BLaER1 (cell line): Measurements from ENCODE around the gene PARP14.
"Not testable (repeated sequence)": the region's sequence is repeated elsewhere in the genome, so short reads cannot be mapped to it uniquely, and the experiment has no call there.

Experiments used
- H3K27ac ChIP-seq: shearing (Covaris generic); formaldehyde crosslinking; 2 replicates; pipeline ENCODE4 v1.8.1; 2022
- H3K27me3 ChIP-seq: shearing (Covaris generic); formaldehyde crosslinking; 2 replicates; pipeline ENCODE4 v1.8.1; 2022
- H3K36me3 ChIP-seq: shearing (Covaris generic); formaldehyde crosslinking; 2 replicates; pipeline ENCODE4 v1.8.1; 2022
- H3K4me1 ChIP-seq: shearing (Covaris generic); formaldehyde crosslinking; 2 replicates; pipeline ENCODE4 v1.8.1; 2022
- H3K4me2 ChIP-seq: shearing (Covaris generic); formaldehyde crosslinking; 2 replicates; pipeline ENCODE4 v1.8.1; 2022
- H3K4me3 ChIP-seq: shearing (Covaris generic); formaldehyde crosslinking; 2 replicates; pipeline ENCODE4 v1.8.1; 2022
- H3K9ac ChIP-seq: shearing (Covaris generic); formaldehyde crosslinking; 2 replicates; pipeline ENCODE4 v1.8.1; 2022
- H3K9me3 ChIP-seq: shearing (Covaris generic); formaldehyde crosslinking; 2 replicates; pipeline ENCODE4 v1.8.1; 2022
- H4K20me1 ChIP-seq: shearing (Covaris generic); formaldehyde crosslinking; 2 replicates; pipeline ENCODE4 v1.8.1; 2022
- Cebpa-rat ChIP-seq: shearing (Covaris generic); IDR thresholded peaks from 2 replicates; pipeline ENCODE4 v1.8.1; 2022

The PARP14 gene

DNA sequence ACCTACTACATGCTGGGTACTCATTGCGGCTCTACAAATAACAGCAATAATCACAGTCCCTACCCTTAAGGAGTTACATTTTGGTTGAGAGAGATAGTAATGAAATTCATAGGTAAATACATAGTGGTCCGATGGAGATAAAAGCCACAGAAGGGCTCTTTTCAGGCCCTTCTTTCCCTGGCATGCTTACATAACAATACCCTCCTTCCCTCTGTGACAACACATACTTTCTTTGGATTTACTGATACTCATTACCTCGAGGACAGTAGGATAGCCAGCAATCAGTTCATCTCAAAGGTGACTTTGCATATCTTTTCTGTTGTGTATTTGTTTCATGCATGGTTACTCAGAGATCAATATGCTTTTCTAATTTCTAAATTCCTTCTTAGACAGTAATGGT, 58.5 kb downstream of the PARP14 start:
- H3K4me1 ChIP-seq, result no peaks in the 10 kb centered on the region
- no peak overlapping the region for H3K27ac ChIP-seq
- no peak overlapping the region for H3K4me2 ChIP-seq
- H3K4me3 ChIP-seq, result no peak overlapping the region
- no peaks in the 10 kb centered on the region for H4K20me1 ChIP-seq
- H3K9me3 ChIP-seq, result peaks cover 17% of the 10 kb centered on the region
- no peaks in the 10 kb centered on the region for H3K27me3 ChIP-seq
- TF ChIP-seq Cebpa-rat, result no peak
- peaks cover 39% of the 10 kb centered on the region for H3K36me3 ChIP-seq
- no peak overlapping the region for H3K9ac ChIP-seq

DNA sequence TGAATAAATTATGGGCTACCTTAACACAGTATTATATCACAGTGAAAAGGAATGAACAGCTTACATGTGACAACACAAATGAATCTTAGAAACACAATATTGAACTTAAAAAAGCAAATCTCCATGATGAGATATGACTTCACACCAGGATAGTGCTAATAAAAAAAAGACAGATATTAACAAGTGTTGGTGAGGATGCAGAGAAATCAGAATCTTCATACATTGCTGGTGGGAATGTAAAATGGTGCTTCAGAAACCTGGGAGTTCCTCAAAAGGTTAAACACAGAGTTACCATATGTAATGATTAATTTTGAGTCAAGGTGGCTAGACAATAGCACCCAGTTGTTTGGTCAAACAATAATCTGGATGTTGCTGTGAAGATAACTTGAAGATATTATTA, 61.6 kb downstream of the PARP14 start:
- Histone ChIP-seq H3K9ac (no peak overlapping the region), H3K27ac (no peak overlapping the region), H3K4me3 (no peak overlapping the region), H3K27me3 (no peaks in the 10 kb centered on the region), H3K4me2 (no peak overlapping the region), H3K9me3 (peaks cover 25% of the 10 kb centered on the region), H3K4me1 (no peaks in the 10 kb centered on the region), H3K36me3 (peaks cover 47% of the 10 kb centered on the region), H4K20me1 (no peaks in the 10 kb centered on the region)
- no peak for TF ChIP-seq Cebpa-rat

DNA sequence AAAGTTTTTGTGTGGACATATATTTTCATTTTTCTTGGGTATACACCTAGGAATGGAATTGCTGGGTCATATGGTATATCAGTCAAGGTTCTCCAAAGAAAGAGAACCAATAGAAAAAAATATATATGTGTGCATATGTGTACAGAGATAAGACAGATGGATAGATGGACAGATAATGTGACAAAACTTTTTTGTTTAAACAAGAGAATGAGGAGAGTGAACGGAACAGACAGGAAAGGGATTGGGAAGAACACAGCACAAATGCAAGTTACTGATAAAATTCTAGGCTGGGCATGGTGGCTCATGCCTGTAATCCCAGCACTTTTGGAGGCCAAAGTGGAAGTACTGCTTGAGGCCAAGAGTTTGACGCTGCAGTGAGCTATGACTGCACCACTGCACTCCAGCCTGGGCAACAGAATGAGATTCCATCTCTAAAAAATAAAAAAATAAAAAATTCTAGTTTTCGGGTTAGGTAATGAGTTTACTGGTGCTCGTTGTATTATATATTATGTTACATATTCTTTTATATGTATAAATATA, 63.0 kb downstream of the PARP14 start:
- Histone ChIP-seq H3K4me1 (no peaks in the 10 kb centered on the region), H3K4me3 (no peak overlapping the region), H3K27me3 (no peaks in the 10 kb centered on the region), H3K27ac (no peak overlapping the region), H4K20me1 (no peaks in the 10 kb centered on the region), H3K9me3 (peaks cover 36% of the 10 kb centered on the region), H3K36me3 (peaks cover 51% of the 10 kb centered on the region), H3K9ac (no peak overlapping the region), H3K4me2 (no peak overlapping the region)
- no peak for TF ChIP-seq Cebpa-rat

DNA sequence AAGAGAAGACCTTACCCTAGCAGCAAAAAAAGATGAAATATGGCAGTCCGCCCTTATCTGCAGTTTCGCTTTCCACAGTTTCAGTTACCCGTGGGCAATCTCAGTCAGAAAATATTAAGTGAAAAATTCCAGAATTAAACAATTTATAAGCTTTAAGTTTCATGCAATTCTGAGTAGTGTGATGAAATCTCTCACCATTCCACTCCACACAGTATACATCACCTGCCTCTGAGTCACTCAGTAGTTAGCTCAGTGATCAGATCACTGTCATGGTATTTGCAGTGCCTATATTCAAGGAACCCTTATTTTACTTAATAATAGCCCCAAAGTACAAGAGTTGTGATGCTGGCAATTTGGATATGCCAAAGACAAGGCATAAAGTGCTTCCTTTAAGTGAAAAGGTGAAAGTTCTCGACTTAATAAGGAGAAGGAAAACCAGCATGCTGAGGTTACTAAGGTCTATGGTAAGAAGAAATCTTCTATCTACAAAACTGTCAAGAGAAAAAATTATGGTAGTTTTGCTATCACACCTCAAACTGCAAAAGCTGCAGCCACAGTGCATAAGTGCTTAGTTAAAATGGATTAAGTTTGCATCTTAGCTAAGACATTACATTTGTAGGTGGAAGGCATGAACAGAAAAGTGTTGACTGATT, 64.9 kb downstream of the PARP14 start:
- Histone ChIP-seq H3K4me3 (no peak overlapping the region), H3K9ac (no peak overlapping the region), H3K9me3 (peaks cover 36% of the 10 kb centered on the region), H3K4me1 (no peaks in the 10 kb centered on the region), H3K4me2 (no peak overlapping the region), H3K27ac (no peak overlapping the region), H4K20me1 (no peaks in the 10 kb centered on the region), H3K27me3 (no peaks in the 10 kb centered on the region), H3K36me3 (peaks cover 43% of the 10 kb centered on the region)
- TF ChIP-seq Cebpa-rat, result no peak

DNA sequence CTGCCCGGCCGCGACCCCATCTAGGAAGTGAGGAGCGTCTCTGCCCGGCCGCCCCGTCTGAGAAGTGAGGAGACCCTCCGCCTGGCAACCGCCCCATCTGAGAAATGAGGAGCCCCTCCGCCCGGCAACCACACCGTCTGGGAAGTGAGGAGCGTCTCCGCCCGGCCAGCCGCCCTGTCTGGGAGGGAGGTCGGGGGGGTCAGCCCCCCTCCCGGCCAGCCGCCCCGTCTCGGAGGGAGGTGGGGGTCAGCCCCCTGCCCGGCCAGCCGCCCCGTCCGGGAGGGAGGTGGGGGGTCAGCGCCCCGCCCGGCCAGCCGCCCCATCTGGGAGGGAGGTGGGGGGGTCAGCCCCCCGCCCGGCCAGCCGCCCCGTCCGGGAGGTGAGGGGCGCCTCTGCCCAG, 66.7 kb downstream of the PARP14 start:
- Histone ChIP-seq H3K9me3 (peaks cover 34% of the 10 kb centered on the region), H3K36me3 (peaks cover 44% of the 10 kb centered on the region)
- H3K4me3 ChIP-seq, H3K27ac ChIP-seq, H4K20me1 ChIP-seq, H3K9ac ChIP-seq, H3K27me3 ChIP-seq, H3K4me2 ChIP-seq, H3K4me1 ChIP-seq: not testable (repeated sequence)

DNA sequence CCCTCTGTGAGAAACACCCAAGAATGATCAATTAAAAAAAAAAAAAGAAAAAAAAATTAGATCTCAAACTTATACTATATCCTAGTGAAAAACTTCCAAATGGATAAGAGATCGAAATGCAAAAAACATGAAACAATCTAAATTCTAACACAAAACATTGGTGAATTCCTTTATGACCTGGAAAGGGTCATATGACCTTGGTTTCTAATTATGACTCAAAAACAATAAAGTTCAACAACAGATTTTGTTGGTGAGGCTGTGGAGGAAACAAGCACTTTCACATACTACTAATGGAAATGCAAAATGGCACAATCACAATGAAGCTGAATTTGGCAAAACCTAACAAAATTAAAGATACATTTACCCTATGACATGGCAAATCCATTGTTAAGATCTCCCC, 67.7 kb downstream of the PARP14 start:
- Histone ChIP-seq H3K27me3 (no peaks in the 10 kb centered on the region), H3K4me1 (no peaks in the 10 kb centered on the region), H3K9ac (no peak overlapping the region), H3K4me3 (no peak overlapping the region), H3K36me3 (peaks cover 39% of the 10 kb centered on the region), H3K9me3 (peaks cover 24% of the 10 kb centered on the region), H4K20me1 (no peaks in the 10 kb centered on the region), H3K4me2 (no peak overlapping the region), H3K27ac (no peak overlapping the region)
- no peak for TF ChIP-seq Cebpa-rat

DNA sequence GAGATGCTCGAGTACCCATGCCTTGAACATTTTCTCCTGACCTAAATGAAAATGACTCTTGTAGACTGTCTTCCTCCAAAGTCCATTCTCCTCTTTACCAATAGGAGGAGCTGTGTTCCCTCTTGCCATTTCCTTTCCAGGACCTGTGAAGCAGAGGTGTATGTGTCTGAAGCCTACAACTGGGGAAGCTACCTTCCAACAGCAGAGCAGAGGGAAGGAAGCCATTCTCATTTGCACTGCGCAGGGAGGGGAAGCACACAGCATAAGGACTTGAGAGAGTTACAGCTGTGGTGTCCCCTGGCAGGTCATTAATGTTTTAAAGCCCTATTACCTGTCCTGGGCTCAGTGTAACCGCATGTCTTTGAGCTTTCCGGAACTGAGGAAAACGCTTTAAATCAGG, 74.3 kb downstream of the PARP14 start:
- Histone ChIP-seq H3K9ac (no peak overlapping the region), H3K4me1 (no peaks in the 10 kb centered on the region), H4K20me1 (no peaks in the 10 kb centered on the region), H3K9me3 (no peaks in the 10 kb centered on the region), H3K27me3 (no peaks in the 10 kb centered on the region), H3K4me3 (no peak overlapping the region), H3K4me2 (no peak overlapping the region), H3K36me3 (peaks cover 55% of the 10 kb centered on the region), H3K27ac (no peak overlapping the region)
- TF ChIP-seq Cebpa-rat, result no peak

DNA sequence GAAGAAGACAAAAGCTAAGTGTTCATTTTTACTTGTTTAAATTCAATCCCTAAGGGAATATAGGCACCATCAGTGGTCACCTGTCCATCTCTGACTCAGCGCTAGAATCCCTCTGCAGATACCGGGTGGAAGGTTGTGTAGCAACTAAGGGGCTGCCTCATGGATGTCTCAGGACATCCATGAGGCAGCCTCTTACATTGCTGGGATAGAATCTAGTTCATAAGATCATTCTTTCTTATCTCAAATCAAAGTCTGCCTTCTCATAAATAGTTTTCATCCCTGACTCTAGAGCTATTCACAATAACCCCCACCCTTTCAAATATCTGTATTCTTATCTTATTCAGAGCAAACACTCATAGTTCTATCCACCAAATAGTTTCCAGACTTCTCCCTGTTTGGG, 74.9 kb downstream of the PARP14 start:
- no peaks in the 10 kb centered on the region for H3K9me3 ChIP-seq
- H3K36me3 ChIP-seq, result peaks cover 53% of the 10 kb centered on the region
- no peaks in the 10 kb centered on the region for H3K4me1 ChIP-seq
- no peaks in the 10 kb centered on the region for H3K27me3 ChIP-seq
- H3K4me2 ChIP-seq, result no peak overlapping the region
- no peak overlapping the region for H3K27ac ChIP-seq
- TF ChIP-seq Cebpa-rat, result no peak
- H4K20me1 ChIP-seq, result no peaks in the 10 kb centered on the region
- no peak overlapping the region for H3K4me3 ChIP-seq
- no peak overlapping the region for H3K9ac ChIP-seq

DNA sequence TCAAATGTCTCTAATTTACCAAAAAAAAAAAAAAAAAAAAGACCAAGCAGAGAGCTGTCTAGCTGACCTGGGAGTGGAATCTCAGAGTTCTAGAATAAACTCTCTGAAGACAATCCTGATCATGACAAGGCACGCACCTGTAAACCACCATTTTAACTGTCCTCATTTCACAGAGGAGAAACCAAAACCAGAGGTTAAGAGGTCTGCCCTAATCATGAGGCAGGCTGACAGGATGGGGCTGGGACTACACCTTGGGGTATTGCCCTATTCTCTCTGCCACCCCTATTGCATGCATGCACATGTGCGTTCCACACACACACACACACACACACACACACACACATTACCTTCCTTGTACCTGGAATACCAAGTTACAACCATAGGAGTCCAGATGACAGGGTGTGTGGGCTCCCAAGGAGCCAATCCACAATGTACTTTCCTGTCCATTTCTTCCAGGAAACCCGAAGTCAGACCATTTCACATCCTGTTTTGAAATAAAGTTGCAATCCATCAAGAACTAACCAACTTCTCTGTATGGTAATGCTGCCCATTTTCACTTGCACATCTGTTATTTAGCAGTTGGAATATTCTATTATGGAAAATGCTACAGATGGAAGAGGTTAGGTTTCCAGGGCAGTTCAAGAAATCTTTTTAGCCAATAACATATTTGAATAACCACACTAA, 78.4 kb downstream of the PARP14 start:
- H3K9me3 ChIP-seq, result no peaks in the 10 kb centered on the region
- H3K4me1 ChIP-seq, result peaks cover 8% of the 10 kb centered on the region; the same call in 1 of the 2 replicates
- H3K27ac ChIP-seq, result no peak overlapping the region
- H3K4me3 ChIP-seq, result no peak overlapping the region
- H3K27me3 ChIP-seq, result no peaks in the 10 kb centered on the region
- no peak for TF ChIP-seq Cebpa-rat
- peaks cover 38% of the 10 kb centered on the region for H3K36me3 ChIP-seq
- H4K20me1 ChIP-seq, result no peaks in the 10 kb centered on the region
- H3K4me2 ChIP-seq, result no peak overlapping the region
- H3K9ac ChIP-seq, result no peak overlapping the region

DNA sequence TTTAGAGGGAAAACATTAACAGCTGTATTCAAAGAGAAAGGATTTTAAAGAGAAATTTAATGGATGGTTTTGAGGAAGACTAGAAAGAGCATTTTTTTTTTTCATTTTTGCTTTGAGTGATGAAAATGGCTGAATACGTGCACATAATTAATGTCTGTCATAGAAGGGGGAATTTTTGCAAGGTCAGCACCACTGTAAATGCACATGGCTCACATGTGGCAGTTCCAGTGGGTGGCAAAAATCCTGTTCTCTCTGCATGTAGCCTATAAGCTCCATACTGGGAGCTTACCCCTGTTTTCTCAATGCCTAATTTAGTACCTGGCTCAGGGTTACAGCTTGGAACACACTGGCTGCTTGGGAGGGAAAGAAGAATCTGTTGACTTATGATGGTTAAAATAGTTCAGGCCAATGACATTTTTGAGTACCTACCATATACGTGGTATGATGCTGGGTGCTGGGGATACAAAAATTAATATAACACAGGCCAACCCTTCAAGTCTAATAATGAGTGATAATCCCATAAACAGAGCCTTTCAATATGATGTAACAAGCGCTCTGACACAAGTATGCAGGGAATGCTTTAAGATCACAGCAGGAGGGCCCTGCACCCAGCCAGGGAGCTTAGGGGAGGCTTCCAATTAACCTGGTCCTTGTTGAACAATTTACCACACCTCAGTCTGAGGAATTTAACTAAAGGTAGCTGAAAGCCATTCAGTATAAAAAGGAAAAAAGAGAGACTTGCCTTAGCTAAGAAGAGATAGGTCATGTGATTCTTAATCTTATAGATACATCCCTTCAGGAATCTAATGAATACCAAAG, 80.0 kb downstream of the PARP14 start:
- Histone ChIP-seq H3K4me3 (no peak overlapping the region), H4K20me1 (no peaks in the 10 kb centered on the region), H3K9ac (no peak overlapping the region), H3K4me2 (no peak overlapping the region), H3K36me3 (peaks cover 27% of the 10 kb centered on the region), H3K27ac (no peak overlapping the region), H3K4me1 (peaks cover 8% of the 10 kb centered on the region; the same call in 1 of the 2 replicates), H3K27me3 (no peaks in the 10 kb centered on the region), H3K9me3 (no peaks in the 10 kb centered on the region)
- TF ChIP-seq Cebpa-rat, result no peak
